Tibial artery (tissue), 4 donors: ENCODE results near the gene MKRN2.
"Not testable (repeated sequence)": the region's sequence is repeated elsewhere in the genome, so short reads cannot be mapped to it uniquely, and the experiment has no call there.

ENCODE experiments used
- DNase-seq, 2 donors: peaks; one replicate each; pipeline ENCODE4 v3.0.0-alpha.2; 2019
- H3K27ac ChIP-seq, 2 donors: fragments of 200-600 bp; sonication (generic) in 1 of 2; 1 replicate in 1 of 2; 2 replicates in 1 of 2; pipeline ENCODE4 v1.5.1; 2018 to 2019; ENCODE audit warnings: mild to moderate bottlenecking in 1 of 2
- H3K27me3 ChIP-seq, 2 donors: fragments of 200-600 bp; sonication (generic) in 1 of 2; one replicate each; pipeline versions ENCODE4 v1.5.1 to v1.6.0; 2016 to 2019
- H3K36me3 ChIP-seq, 3 donors: fragments of 200-600 bp; sonication (generic) in 2 of 3; one replicate each; pipeline ENCODE4 v1.5.1; 2016 to 2019; ENCODE audit warnings: mild to moderate bottlenecking in 2 of 3
- H3K4me1 ChIP-seq, 4 donors: fragments of 200-600 bp; sonication (generic) in 2 of 4; 1 replicate in 3 of 4; 2 replicates in 1 of 4; pipeline ENCODE4 v1.5.1; 2016 to 2019
- H3K4me3 ChIP-seq, 2 donors: fragments of 200-600 bp; sonication (generic) in 1 of 2; 1 replicate in 1 of 2; 2 replicates in 1 of 2; pipeline ENCODE4 v1.5.1; 2018 to 2019; ENCODE audit warnings: mild to moderate bottlenecking in 2 of 2
- H3K9me3 ChIP-seq, 3 donors: fragments of 200-600 bp; sonication (generic) in 1 of 3; one replicate each; pipeline ENCODE4 v1.5.1; 2016 to 2019
- CTCF ChIP-seq, 2 experiments: fragments of 200-600 bp in 1 of 2; fragments of 450-650 bp in 1 of 2; IDR thresholded peaks; one replicate each; pipeline ENCODE4 v1.5.1; 2017 to 2019; ENCODE audit warnings: antibody characterized with exemption in 2 of 2, mild to moderate bottlenecking in 1 of 2, moderate library complexity in 1 of 2
- intact Hi-C: fragments of 100-400 bp; cut with DNase I; formaldehyde crosslinking; loops from one replicate; pipeline ENCODE4 v1.15.0; 2023; ENCODE audit warnings: low total_unique reads

The MKRN2 gene

GRCh38 chr3:12620729-12621128, 63.8 kb downstream of the MKRN2 start:
- intact Hi-C loops: no loop called here
- Histone ChIP-seq H3K27ac (no peak overlapping the region), H3K36me3 (peaks cover 17 to 27% (median 22%) of the 10 kb centered on the region in 3 donors), H3K4me3 (no peak overlapping the region), H3K27me3 (no peaks in the 10 kb centered on the region), H3K9me3 (no peaks in the 10 kb centered on the region), H3K4me1 (peaks cover 0 to 47% (median 19%) of the 10 kb centered on the region in 4 donors)
- no peak for TF ChIP-seq CTCF (IDR thresholded peaks at IDR 0.05)
- no peak for DNase-seq

GRCh38 chr3:12622335-12622734, 65.4 kb downstream of the MKRN2 start:
- H3K36me3 ChIP-seq: peaks cover 10 to 12% (median 12%) of the 10 kb centered on the region in 3 donors
- peaks cover 0 to 62% (median 22%) of the 10 kb centered on the region in 4 donors for H3K4me1 ChIP-seq
- H3K27ac ChIP-seq: no peak overlapping the region
- no peak overlapping the region for H3K4me3 ChIP-seq
- no peaks in the 10 kb centered on the region for H3K9me3 ChIP-seq
- intact Hi-C loops: no loop called here
- no peak for DNase-seq
- no peak for TF ChIP-seq CTCF (IDR thresholded peaks at IDR 0.05)
- no peaks in the 10 kb centered on the region for H3K27me3 ChIP-seq

GRCh38 chr3:12624056-12624455, 67.2 kb downstream of the MKRN2 start:
- DNase-seq: no peak

GRCh38 chr3:12624964-12625363, 68.1 kb downstream of the MKRN2 start:
- H3K9me3 ChIP-seq, H3K4me3 ChIP-seq, DNase-seq, H3K36me3 ChIP-seq, H3K27me3 ChIP-seq, intact Hi-C loops, H3K27ac ChIP-seq: not testable (repeated sequence)
- peaks cover 0 to 86% (median 38%) of the 10 kb centered on the region in 4 donors for H3K4me1 ChIP-seq

More at GRCh38 chr3:12624056-12624455, 67.2 kb downstream of the MKRN2 start:
- intact Hi-C loops: no loop called here
- no peaks in the 10 kb centered on the region for H3K36me3 ChIP-seq
- H3K4me1 ChIP-seq: peaks cover 0 to 77% (median 31%) of the 10 kb centered on the region in 4 donors
- no peak for TF ChIP-seq CTCF (IDR thresholded peaks at IDR 0.05)
- no peaks in the 10 kb centered on the region for H3K27me3 ChIP-seq
- no peak overlapping the region for H3K4me3 ChIP-seq
- no peaks in the 10 kb centered on the region for H3K9me3 ChIP-seq
- H3K27ac ChIP-seq: peak overlapping the region in 1 of 2 donors; percentile 5

GRCh38 chr3:12627370-12627769, 70.5 kb downstream of the MKRN2 start:
- Histone ChIP-seq H3K36me3 (no peaks in the 10 kb centered on the region), H3K4me1 (peaks cover 0 to 91% (median 39%) of the 10 kb centered on the region in 4 donors), H3K27ac (peak overlapping the region; percentile 3), H3K27me3 (no peaks in the 10 kb centered on the region), H3K4me3 (no peak overlapping the region), H3K9me3 (no peaks in the 10 kb centered on the region)
- intact Hi-C loops: no loop called here
- DNase-seq: no peak
- TF ChIP-seq CTCF (IDR thresholded peaks at IDR 0.05): no peak

- H3K36me3 ChIP-seq: no peaks in the 10 kb centered on the region
- DNase-seq: no peak
- H3K4me3 ChIP-seq: no peak overlapping the region
- H3K4me1 ChIP-seq: peaks cover 0 to 84% (median 38%) of the 10 kb centered on the region in 4 donors
- peak overlapping the region in 1 of 2 donors; percentile 11 for H3K27ac ChIP-seq
- H3K9me3 ChIP-seq: no peaks in the 10 kb centered on the region
- H3K27me3 ChIP-seq: no peaks in the 10 kb centered on the region
- intact Hi-C loops: no loop called here
- TF ChIP-seq CTCF (IDR thresholded peaks at IDR 0.05): no peak
Measured at GRCh38 chr3:12628813-12629212, 71.9 kb downstream of the MKRN2 start.
